HG03060 (cell line): Measurements from ENCODE around the gene LPP.

ENCODE experiments used
- ATAC-seq: cut with Tn5 transposase; IDR thresholded peaks from one replicate; pipeline ENCODE4 v1.9.1; 2021; ENCODE audit warnings: low read depth, moderate number of reproducible peaks; ENCODE audit not compliant: unreplicated experiment

Gene LPP

DNA sequence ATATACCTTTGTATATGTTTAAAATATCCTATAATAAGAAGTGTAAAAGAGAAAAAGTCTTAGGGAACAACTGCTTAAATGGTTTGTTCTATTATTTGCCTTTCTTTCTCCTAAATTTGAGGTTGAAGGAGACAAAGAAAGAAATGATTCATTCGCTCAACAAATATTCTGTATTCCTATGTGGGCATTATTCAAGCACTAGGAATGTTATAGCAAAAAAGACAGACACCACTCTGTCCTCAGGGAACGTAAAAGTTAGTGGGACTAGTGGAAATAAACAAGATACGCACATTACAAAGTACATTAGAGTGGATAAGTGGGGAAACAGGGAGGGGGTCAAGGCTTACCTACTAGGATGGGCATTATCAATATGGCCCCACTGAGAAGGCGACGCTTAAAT, 332.2 kb downstream of the LPP start:
- ATAC-seq, result no peak

DNA sequence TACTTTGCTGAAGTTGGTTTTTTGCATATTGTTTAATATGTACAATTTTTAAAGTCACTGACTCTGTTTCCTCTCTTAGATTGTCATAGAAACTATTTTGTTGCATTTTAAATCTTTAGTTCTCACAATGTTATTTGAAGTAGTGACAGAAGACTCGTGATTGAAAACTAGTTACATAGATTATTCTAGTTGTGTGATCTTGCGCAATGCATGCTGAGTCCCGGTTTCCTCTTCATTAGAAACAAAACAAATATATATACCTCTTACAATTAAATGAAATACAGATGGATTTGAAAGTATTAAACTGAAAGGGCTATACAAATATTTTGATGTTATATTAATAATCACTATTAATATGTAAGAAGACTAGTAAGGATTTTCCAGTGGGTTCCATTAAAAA, 333.0 kb downstream of the LPP start:
- no peak for ATAC-seq

DNA sequence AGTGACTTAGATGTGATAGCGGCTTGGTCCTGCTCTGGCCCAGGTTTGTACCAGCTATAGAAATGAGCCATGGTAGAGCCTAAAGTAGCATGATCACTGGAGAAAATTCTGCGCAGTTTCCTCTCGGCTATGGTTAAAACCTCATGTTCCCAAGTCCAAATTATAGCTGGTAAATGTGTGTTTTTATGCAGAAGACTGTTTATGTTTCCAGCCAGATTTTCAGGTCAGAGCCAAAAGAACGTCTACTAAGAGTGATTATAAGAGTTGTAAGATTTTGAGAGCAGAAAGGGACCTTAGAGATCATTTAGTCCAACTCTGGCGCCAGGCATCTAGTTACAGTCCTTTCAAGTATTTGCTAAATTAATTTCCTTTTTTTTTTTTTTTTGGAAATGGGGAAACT, 333.7 kb downstream of the LPP start:
- ATAC-seq, result no peak

DNA sequence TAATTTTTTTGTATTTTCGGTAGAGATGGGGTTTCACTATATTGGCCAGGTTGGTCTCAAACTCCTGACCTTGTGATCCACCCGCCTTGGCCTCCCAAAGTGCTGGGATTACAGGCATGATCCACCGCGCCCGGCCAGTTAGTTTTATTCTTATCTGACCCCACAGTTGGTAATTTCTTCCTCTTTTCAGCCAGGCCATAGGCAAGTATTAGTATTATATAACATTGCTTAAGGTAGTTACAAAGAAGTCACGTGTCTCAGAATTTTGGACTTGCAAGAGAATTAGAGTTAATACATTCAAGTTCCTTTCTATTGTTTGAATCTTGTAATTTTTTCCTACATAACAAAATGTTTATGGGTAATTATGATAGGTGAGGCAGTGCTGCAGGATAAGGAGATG, 334.8 kb downstream of the LPP start:
- ATAC-seq, result no peak

DNA sequence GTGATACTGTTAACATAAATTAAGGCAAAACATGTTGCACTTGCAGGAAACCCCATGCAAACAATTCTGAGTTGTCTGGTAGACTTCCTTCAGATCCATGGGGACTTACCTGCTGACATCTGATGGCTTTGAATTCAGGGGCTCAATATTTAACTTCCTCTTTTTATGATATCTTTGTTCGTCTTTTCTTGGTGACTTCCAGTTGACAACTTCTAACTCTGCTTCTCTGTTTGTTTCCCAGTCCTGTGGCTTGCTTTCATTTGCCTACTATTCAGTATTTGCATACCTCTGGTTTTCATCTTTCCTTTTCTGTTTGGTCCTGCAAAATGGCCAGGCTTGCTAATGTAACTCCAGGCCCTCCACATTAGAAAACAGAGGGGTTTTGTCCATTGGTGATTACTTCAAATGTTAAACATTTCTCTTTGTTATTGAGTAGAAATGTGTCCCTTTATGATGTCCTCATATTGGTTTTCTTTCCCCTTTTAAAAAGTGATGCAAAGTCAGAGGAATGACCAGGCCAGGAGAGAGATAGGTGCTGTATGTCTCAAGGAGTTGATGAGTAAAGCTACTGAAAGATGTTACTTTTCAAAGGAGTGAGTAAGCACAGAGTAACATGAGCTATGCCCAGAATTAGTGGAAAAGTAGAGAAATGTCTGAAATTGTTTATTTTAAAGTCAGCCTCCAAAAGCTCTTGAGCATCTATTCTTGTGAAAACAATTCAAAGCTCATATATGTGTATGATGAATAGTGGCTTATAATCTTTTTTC, 335.9 kb downstream of the LPP start:
- ATAC-seq, result no peak

DNA sequence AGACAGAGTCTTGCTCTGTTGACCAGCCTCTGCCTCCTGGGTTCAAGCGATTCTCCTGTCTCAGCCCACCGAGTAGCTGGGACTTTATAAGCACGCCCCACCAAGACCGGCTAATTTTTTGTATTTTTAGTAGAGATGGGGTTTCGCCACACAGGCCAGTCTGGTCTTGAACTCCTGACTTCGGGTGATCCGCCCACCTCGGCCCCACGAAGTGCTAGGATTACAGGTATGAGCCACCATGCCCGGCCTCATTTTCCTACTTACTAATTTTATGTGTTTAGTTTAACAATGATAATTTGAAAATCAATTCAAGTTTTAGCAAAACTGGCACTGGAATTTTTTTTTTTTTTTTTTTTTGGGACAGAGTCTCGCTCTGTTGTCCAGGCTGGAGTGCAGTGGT, 336.5 kb downstream of the LPP start:
- ATAC-seq, result no peak

DNA sequence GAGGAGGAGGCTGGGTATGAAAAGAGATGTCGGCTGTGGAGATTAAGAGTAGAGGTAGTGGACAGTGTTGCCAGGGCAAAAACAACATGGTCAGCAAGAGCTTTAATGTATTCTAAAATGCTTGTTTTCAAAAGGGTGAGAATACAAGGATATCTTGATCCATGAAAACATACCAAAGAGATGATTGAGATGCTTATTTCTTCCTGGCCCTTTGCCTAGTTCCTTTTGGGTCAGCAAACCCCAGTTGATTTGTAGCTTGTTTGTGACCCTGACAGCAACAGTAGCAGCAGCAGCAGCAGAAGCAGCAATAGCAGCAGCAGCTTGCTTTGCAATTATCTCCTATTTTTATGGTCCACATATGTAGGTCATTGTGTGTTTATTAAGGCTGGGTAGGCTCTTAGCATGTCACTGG, 337.3 kb downstream of the LPP start:
- no peak for ATAC-seq

DNA sequence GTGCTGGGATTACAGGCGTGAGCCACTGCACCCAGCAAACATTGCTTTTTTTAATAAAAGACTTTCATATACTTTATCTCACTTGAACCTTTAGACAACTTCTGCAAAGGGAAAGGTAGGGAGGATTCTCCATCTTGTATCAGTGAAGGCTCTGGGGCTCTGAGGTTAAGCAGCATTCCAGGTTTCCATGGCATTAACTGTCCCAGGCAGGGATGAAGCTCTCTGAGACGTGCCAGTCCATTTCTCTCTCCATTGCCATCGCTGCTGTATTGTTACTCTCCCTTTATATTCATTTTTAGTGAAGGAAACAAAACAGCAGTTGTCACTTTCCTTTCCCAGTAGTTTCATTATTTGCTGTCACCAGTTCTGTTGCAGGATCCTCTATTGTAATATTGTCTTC, 342.4 kb downstream of the LPP start:
- ATAC-seq, result no peak

DNA sequence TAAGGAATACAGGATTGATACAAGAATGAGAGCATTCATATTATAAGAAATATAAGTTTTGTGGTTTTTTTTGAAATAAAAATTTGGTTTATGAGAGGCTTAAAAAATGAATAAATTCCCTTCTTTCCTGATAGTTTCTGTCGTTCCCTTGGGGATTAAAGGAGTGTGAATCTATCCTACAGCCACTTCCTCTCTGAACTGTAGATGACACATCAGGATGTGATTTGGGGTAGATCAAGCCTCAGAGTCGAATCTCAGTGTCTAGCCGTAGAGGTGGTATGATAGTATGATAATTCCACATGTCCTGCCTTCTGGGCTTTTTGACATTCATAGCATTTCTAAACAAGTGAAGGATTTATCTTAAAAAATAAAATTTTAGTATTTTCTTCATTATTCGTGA, 343.1 kb downstream of the LPP start:
- no peak for ATAC-seq

DNA sequence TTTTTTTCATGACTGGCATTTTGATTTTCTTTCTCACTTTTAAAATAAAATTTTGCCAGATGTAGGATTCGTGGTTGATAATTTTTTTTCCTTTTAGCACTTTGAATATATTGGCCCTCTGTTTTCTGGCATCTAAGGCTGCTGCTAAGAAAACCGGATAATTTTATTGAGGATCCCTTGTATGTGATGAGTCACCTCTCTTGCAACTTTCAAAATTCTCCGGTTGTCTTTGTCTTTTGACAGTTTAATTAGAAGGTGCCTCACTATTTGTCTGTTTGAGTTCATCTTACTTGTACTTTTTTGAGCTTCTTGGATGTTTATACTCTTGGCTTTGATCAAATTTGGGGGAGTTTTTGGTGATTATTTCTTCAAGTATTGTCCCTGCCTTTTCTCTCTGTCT, 349.7 kb downstream of the LPP start:
- ATAC-seq, result no peak

DNA sequence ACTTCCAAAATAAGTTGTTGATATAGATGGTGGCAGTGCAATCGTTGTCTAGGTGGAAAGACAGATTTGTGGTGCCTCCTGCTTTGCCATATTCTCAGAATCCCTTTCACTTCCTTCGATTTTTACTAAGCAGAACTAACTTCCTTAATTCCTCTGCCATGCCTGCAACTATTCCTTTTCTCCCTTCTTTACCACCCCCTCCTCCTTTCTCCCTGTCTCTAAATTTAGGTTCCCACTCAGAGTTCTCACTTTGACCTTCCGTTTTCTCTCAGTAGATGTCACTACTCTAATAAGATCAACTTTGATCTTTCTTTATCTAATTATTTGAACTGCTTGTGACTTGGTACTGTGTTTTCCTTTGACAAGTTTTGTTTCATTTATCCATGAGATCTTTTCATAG, 351.2 kb downstream of the LPP start:
- ATAC-seq, result no peak

DNA sequence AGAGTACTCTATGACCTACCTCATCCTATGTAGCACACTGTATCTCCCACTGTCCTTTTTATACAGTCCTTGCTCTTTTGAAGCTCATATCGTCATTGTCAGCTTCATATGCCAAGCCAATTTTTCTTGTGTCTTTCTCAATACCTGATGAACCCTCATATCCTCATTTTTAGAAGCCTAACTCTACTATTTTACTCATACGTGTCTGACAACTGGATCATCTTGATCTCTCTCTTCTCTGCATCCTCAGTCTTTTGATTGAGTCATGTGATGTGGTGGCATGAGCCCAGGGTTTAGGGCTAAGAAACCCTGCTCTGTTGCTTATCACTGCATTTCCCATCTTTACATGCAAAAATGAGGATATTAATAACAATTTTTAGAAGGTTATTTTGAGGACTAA, 352.0 kb downstream of the LPP start:
- ATAC-seq, result no peak

DNA sequence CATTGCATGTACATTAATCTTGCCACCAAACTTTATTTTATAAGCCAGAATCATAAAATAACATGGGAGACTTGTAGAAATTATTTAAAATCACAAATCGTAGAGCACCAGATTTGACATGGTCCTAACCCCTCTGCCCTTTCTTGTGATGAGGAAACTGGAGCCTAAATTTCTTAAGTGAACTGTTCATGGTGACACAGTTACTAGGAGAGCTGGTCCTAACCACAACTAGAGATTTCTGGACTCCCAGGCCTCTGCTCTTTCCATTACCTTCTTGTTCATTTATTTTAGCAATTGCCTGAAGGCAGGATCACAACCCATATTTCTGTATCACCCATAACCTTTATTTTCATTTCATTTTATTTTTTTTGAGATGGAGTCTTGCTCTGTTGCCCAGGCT, 352.5 kb downstream of the LPP start:
- no peak for ATAC-seq

DNA sequence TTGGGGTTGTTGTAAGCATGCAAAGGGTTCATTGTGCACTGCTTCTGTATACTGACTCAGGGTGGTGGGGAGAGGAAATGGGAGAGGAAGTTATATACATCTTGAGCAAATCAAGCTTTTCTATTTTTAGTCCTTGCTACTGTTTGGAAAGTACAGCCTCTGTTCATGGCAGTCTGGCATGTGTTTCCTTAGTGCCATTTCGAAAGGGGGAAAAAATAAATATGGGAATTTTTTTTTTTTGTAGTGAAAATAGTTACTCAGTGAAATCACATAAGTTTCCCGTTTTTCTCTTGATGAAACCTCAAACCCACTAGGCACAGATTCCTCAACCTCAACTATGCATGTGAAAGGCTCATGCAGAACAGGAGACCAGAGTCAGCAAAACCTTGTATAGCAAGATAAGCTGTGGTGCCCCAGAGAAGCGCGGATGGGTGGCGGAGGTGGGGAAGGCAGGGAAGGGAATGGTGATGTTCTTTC, 353.3 kb downstream of the LPP start:
- no peak for ATAC-seq

DNA sequence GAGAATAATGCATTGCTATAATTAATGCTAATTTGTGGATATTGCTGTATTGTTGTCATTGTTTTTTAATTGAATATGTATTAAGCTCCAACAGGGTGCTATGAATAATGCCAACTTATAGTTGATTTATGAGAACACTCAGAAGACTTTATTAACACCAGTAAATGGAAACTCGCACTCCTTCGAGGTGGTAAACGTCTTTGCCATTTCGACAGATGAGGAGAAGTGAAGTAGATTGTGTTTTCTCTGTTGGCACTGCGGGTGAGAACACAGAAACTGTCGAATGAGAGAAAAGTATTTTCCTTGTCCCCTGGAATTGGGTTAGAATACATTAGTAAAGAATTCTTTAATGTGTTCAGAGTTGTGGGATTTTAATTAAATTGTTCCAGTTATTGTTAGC, 354.5 kb downstream of the LPP start:
- no peak for ATAC-seq

DNA sequence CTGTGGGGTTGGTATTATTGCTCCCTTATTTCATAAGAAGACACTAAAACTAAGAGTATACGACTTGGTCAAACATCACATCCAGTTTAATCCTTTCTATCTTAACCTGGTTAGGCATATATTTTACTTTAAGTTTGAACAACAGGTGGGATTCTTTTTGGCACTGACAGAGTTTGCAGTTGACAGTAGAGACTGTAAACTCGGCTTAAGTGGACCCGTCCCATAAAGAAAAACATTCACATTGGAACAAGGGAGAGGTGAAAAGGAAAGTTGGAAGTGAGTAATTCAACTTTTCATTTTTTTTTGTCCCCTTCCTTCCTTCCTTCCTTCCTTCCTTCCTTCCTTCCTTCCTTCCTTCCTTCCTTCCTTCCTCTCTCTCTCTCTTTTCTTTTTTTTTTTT, 355.4 kb downstream of the LPP start:
- no peak for ATAC-seq

DNA sequence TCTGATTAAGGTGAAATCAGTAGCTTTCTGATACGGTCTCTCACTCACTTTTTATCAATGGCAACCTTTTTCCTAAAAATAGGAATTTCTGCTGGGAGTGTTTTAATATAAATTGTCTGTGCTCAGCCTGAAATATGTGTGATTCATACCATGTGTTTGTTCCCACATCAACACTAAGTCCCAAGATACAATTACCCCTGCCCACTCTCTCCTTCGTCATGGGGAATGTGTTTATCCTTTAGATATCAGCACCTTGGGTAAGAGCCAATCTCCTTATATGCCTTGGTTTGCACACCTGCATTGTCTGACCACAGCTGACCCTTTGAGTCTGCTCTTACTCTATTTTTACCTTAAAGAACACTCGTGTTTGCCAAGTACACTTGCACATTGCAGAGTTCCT, 356.4 kb downstream of the LPP start:
- no peak for ATAC-seq

DNA sequence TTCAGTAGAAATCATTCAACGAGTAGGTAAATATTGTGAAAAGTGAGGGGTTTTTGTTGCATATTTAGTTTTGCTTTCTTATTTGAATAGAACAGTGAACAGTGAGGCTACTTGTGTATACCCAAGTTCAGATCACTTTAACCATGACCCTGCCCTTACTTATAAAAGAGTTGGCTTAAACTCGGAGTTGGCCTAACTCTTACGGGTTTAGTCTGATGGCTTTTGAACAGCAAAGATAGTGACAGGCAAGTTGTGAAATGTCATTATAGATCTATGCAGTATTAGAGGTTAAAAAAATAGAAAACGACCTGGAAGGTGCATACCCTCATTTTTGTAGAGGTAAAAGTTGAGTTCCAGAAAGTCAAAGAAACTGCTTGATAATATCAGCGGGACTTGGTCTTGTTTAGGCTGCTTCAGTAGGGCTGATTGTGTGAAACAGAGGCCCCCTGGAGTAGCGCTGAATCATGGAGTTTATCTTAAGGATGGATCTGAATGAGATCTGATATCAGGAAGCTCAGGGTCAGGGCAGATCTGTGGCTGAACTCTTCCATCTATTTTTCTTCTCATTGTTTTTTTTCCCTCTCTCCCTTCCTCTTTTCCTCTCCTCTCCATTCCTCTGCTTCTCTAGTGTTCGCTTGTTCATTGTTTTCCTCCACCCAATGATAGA, 359.8 kb downstream of the LPP start:
- ATAC-seq, result no peak

DNA sequence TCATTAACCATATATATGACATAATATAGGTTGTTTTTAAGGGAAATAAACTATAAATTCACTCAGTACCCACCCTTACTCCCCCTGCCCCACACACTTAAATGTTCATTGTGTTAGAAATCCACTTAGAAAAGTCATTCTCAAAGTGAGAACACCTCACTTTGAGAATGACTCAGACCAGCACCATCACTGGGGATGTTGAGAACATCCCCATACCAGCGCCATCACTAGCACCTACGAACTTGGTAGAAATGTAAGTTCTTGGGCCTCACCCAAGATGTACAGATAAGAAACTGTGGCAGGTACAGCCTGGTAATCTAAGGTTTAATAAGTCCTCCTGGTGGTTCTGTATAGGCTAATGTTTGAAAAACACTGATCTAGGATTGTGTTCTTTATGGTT, 362.6 kb downstream of the LPP start:
- ATAC-seq, result no peak

DNA sequence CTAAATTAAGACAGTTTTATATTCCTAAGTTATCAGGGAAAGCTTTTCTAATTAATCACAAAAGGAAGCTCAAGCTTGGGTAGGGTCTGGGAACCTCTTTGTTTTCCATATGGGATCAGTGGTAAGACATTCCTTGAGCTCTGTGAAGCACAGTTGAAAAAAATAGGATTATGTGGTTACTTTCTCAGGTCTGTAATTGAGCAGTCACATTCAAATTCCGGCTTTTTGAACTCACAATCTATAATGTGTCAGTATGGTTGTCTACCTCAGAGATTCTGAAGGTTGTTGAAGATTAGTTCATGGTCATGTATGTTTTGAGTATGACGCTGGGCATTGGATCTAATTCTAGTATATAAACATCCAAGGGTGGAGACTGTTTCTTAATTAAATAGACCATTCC, 364.5 kb downstream of the LPP start:
- no peak for ATAC-seq

DNA sequence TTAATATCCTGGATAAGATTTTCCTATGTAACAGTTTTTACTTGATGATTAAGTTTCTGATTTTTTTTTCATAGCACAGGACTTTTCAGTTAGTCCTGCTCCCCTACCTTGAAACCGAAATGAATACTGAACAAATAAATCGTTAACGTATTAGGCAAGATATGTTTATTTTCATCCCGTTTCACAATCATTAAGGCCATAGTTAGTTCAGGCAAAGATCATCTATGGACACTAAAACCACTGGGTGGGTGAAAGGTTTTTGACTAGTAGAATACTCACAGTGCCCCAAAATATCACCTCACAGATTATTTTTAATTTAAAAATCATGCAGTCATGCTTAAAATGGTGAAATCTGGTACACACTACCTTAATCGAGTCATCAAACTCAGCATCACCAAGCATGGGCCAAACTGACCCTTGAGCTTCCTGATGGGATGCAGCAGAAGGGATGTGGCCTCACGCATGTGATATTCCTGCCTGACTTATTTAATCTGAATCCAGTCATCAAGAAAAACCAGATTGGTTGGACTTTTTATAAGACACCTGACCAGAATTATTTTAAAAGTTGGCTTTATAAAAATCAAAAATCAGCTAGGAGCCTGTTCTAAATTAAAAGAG, 365.0 kb downstream of the LPP start:
- ATAC-seq, result no peak

DNA sequence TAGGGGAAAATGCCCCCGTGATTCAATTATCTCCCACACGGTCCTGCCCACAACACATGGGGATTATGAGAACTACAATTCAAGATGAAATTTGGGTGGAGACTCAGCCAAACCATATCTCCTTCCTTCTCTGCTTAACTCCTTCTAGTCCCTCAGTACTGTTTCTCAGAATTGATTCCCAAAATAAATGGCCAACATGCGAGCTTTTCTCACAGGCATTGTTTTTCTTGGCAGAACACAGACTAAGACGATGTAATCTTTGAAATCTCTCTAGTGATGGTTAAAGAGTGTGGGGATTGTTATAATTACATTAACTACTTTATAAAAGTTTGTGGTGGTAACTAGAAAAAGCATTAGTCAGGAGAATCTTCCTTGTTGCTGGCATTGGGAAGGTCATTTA, 366.5 kb downstream of the LPP start:
- no peak for ATAC-seq
